CD4-positive, alpha-beta T cell treated with Interleukin-6 at 100 ng/mL for 8 hours (primary cell): ENCODE data around the gene EMP3.

Experiments used
- DNase-seq: peaks from one replicate; pipeline ENCODE4 v3.0.0-alpha.2; 2020; ENCODE audit warnings: mixed read lengths, low spot score

The EMP3 gene

DNA sequence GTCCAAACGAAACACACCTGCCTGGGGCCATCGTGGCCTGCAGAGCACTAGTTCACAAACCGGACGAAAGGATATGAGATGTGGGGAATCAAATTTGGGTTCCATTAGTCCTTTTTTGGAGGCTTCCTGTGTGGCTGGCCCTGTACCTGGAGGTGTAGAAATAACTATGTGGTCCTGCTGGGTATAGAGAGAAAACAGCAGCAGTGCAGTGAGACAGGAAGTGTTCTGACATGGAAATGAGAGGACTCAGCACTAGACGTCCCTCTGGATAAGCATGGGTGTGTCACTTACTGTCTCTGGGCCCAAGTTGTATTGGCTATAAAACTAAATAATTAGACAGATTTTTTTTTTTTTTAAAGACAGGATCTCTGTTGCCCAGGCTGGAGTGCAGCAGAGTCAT, 53.7 kb downstream of the EMP3 start:
- no peak for DNase-seq
